Measurements from ENCODE around the gene ODF4. TPM values are rescaled to one million over a fixed set of nuclear protein-coding genes. Genes with fewer than 3 reads are reported as not detected.

The ODF4 gene
- total and polyA plus RNA-seq, 4 donors = not detected

DNA sequence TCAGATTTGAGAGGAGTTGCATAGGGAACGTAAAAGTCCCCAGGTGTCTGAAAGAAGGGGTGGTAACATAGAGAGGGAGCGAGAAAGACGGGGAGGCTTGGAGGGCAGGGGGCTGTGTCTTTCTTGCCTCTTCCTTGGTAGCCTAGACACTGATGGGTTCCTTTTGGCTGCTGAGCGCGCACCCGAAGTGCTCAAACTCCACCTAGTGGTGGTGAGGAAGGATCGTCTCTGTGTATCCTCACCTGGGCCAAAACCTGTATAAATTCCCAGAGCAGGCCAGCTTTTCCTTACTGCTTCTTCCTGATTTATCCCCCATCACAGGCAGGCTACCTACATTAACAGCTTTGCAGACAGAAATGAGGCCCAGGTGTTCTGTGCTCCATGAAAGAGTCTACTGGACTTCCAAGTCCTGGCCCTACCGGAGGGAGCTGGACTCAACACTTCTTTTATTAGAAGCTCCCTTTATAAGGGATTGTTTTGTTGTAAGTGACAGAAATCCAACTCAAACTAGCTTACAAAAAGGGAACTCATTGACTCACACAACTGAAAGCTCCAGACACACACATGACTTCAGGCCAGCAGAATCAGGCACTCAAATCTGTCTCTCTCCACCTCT lies 38.9 kb upstream of the ODF4 start:
- 14% methylated on average over 8 of the region's 8 CpGs for WGBS

DNA sequence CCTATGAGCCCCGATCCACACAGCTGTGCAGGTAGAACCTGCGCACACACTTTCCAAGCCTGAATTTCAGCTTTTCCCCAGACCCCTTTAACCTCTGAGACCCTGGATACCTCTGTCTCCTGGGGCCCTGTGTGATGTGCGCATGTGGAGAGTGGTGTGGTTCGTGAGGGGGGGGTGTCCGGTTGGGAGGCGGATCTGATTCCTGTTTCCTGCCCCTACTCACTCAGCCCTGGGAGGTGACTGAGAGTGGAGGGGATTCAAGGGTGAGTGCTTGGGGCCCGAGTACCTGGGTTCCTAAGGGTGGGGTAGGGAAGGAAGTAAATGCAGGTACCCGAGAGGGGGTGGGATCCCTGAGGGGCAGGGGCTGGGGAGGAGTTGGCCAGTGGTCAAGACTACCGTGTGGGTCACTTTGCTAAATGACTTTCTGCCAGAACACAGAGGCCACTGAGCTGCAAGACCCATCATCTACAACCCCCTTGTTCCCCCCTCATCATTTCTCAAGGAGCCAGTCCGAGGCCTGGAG lies 29.0 kb upstream of the ODF4 start:
- peak overlapping the region; percentile 12 to 37 for H3K27ac ChIP-seq (ENCODE audit: low read depth in 1 of 2, low read length in 2 of 2)
- TF ChIP-seq, protein P1, sequence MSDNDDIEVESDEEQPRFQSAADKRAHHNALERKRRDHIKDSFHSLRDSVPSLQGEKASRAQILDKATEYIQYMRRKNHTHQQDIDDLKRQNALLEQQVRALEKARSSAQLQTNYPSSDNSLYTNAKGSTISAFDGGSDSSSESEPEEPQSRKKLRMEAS (IDR thresholded peaks at IDR 0.05) = no peak
- TF ChIP-seq, protein P2, sequence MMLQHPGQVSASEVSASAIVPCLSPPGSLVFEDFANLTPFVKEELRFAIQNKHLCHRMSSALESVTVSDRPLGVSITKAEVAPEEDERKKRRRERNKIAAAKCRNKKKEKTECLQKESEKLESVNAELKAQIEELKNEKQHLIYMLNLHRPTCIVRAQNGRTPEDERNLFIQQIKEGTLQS (IDR thresholded peaks at IDR 0.05) = no peak
- no peak for TF ChIP-seq FOXA2 (IDR thresholded peaks at IDR 0.05)
- no peak for TF ChIP-seq NR2F2 (IDR thresholded peaks at IDR 0.05)
- TF ChIP-seq RAD21 (IDR thresholded peaks at IDR 0.05) = no peak
- no peak for TF ChIP-seq RXRA (IDR thresholded peaks at IDR 0.05)
- no peak for TF ChIP-seq JUND (IDR thresholded peaks at IDR 0.05)
- TF ChIP-seq, protein P3, sequence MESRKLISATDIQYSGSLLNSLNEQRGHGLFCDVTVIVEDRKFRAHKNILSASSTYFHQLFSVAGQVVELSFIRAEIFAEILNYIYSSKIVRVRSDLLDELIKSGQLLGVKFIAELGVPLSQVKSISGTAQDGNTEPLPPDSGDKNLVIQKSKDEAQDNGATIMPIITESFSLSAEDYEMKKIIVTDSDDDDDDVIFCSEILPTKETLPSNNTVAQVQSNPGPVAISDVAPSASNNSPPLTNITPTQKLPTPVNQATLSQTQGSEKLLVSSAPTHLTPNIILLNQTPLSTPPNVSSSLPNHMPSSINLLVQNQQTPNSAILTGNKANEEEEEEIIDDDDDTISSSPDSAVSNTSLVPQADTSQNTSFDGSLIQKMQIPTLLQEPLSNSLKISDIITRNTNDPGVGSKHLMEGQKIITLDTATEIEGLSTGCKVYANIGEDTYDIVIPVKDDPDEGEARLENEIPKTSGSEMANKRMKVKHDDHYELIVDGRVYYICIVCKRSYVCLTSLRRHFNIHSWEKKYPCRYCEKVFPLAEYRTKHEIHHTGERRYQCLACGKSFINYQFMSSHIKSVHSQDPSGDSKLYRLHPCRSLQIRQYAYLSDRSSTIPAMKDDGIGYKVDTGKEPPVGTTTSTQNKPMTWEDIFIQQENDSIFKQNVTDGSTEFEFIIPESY (IDR thresholded peaks at IDR 0.05) = no peak
- TF ChIP-seq HNF4G (IDR thresholded peaks at IDR 0.05) = no peak
- TF ChIP-seq TAF1 (conservative IDR thresholded peaks at IDR 0.05) = no peak
- TF ChIP-seq GABPA (IDR thresholded peaks at IDR 0.05 in 1 of 2, conservative IDR thresholded peaks at IDR 0.05 in 1 of 2) = no peak
- no peak for TF ChIP-seq SP1 (IDR thresholded peaks at IDR 0.05)
- no peak for TF ChIP-seq HNF4A (conservative IDR thresholded peaks at IDR 0.05)
- TF ChIP-seq EGR1 (IDR thresholded peaks at IDR 0.05; ENCODE audit: low read depth in 2 of 2) = no peak
- TF ChIP-seq, protein P4, sequence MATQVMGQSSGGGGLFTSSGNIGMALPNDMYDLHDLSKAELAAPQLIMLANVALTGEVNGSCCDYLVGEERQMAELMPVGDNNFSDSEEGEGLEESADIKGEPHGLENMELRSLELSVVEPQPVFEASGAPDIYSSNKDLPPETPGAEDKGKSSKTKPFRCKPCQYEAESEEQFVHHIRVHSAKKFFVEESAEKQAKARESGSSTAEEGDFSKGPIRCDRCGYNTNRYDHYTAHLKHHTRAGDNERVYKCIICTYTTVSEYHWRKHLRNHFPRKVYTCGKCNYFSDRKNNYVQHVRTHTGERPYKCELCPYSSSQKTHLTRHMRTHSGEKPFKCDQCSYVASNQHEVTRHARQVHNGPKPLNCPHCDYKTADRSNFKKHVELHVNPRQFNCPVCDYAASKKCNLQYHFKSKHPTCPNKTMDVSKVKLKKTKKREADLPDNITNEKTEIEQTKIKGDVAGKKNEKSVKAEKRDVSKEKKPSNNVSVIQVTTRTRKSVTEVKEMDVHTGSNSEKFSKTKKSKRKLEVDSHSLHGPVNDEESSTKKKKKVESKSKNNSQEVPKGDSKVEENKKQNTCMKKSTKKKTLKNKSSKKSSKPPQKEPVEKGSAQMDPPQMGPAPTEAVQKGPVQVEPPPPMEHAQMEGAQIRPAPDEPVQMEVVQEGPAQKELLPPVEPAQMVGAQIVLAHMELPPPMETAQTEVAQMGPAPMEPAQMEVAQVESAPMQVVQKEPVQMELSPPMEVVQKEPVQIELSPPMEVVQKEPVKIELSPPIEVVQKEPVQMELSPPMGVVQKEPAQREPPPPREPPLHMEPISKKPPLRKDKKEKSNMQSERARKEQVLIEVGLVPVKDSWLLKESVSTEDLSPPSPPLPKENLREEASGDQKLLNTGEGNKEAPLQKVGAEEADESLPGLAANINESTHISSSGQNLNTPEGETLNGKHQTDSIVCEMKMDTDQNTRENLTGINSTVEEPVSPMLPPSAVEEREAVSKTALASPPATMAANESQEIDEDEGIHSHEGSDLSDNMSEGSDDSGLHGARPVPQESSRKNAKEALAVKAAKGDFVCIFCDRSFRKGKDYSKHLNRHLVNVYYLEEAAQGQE (IDR thresholded peaks at IDR 0.05) = no peak
- TF ChIP-seq FOXA1 (IDR thresholded peaks at IDR 0.05) = no peak
- TF ChIP-seq, protein P5, sequence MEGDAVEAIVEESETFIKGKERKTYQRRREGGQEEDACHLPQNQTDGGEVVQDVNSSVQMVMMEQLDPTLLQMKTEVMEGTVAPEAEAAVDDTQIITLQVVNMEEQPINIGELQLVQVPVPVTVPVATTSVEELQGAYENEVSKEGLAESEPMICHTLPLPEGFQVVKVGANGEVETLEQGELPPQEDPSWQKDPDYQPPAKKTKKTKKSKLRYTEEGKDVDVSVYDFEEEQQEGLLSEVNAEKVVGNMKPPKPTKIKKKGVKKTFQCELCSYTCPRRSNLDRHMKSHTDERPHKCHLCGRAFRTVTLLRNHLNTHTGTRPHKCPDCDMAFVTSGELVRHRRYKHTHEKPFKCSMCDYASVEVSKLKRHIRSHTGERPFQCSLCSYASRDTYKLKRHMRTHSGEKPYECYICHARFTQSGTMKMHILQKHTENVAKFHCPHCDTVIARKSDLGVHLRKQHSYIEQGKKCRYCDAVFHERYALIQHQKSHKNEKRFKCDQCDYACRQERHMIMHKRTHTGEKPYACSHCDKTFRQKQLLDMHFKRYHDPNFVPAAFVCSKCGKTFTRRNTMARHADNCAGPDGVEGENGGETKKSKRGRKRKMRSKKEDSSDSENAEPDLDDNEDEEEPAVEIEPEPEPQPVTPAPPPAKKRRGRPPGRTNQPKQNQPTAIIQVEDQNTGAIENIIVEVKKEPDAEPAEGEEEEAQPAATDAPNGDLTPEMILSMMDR (IDR thresholded peaks at IDR 0.05; ENCODE audit: low read depth, low read length, missing input control) = no peak
- no peak for DNase-seq (ENCODE audit: low spot score)
- no peak overlapping the region for H3K4me3 ChIP-seq (ENCODE audit: low read depth in 1 of 3, low read length in 3 of 3)
- peaks cover 0 to 3% (median 1%) of the 10 kb centered on the region in 4 donors for H3K27me3 ChIP-seq (ENCODE audit: control insufficient read depth in 4 of 4, insufficient read depth in 4 of 4, low read length in 3 of 4)
- peaks cover 0 to 5% (median 3%) of the 10 kb centered on the region in 4 donors for H3K4me1 ChIP-seq (ENCODE audit: control insufficient read depth in 4 of 4, insufficient read depth in 4 of 4, low read length in 3 of 4)
- H3K9ac ChIP-seq (ENCODE audit: low read depth in 1 of 2, low read length in 2 of 2) = no peak overlapping the region
- 46% methylated on average over 10 of the region's 10 CpGs for WGBS
- H3K36me3 ChIP-seq (ENCODE audit: control insufficient read depth in 4 of 4, insufficient read depth in 3 of 4, low read depth in 1 of 4, low read length in 3 of 4) = no peaks in the 10 kb centered on the region
- H3K9me3 ChIP-seq (ENCODE audit: control insufficient read depth in 4 of 4, low read length in 3 of 4) = no peaks in the 10 kb centered on the region

More for the DNA sequence above, 38.9 kb upstream of the ODF4 start:
- Histone ChIP-seq H3K4me3 (ENCODE audit: low read depth in 1 of 3, low read length in 3 of 3) (no peak overlapping the region), H3K4me1 (ENCODE audit: control insufficient read depth in 4 of 4, insufficient read depth in 4 of 4, low read length in 3 of 4) (no peaks in the 10 kb centered on the region), H3K27ac (ENCODE audit: low read depth in 1 of 2, low read length in 2 of 2) (no peak overlapping the region), H3K9ac (ENCODE audit: low read depth in 1 of 2, low read length in 2 of 2) (no peak overlapping the region), H3K36me3 (ENCODE audit: control insufficient read depth in 4 of 4, insufficient read depth in 3 of 4, low read depth in 1 of 4, low read length in 3 of 4) (no peaks in the 10 kb centered on the region), H3K27me3 (ENCODE audit: control insufficient read depth in 4 of 4, insufficient read depth in 4 of 4, low read length in 3 of 4) (no peaks in the 10 kb centered on the region), H3K9me3 (ENCODE audit: control insufficient read depth in 4 of 4, low read length in 3 of 4) (no peaks in the 10 kb centered on the region)
- DNase-seq (ENCODE audit: low spot score) = peak; percentile 45
- TF ChIP-seq RAD21 (IDR thresholded peaks at IDR 0.05) (peak; percentile 96 to 97), HNF4A (conservative IDR thresholded peaks at IDR 0.05) (peak in 1 of 2 donors; percentile 21), FOXA1 (IDR thresholded peaks at IDR 0.05) (peak; percentile 36), GABPA (IDR thresholded peaks at IDR 0.05 in 1 of 2, conservative IDR thresholded peaks at IDR 0.05 in 1 of 2) (no peak), TAF1 (conservative IDR thresholded peaks at IDR 0.05) (no peak)
- TF ChIP-seq, protein P5 (IDR thresholded peaks at IDR 0.05; ENCODE audit: low read depth, low read length, missing input control) = peak; percentile 84

All from liver (tissue), 9 donors.